H1 (cell line): ENCODE data around the gene FKTN. TPM values are rescaled to one million over a fixed set of nuclear protein-coding genes. Genes with fewer than 3 reads are reported as not detected.

Experiments used
- ATF2 ChIP-seq: IDR thresholded peaks from 2 replicates; pipeline ENCODE4 v1.6.1; 2012; ENCODE audit warnings: low read length, inconsistent platforms
- BACH1 ChIP-seq: IDR thresholded peaks from 2 replicates; pipeline ENCODE4 v1.6.1; 2012; ENCODE audit warnings: low read length, improper control_type of control experiment
- CHD7 ChIP-seq: fragments of 300-600 bp; sonication (generic); IDR thresholded peaks from 2 replicates; pipeline ENCODE4 v1.7.1; 2012; ENCODE audit warnings: low read length, moderate library complexity, mild to moderate bottlenecking, inconsistent platforms; ENCODE audit not compliant: insufficient replicate concordance
- CREB1 ChIP-seq: IDR thresholded peaks from 2 replicates; pipeline ENCODE4 v1.6.1; 2012; ENCODE audit warnings: inconsistent platforms
- EGR1 ChIP-seq: IDR thresholded peaks from 2 replicates; pipeline ENCODE4 v1.6.1; 2011; ENCODE audit warnings: low read depth, low read length, borderline replicate concordance
- RXRA ChIP-seq: IDR thresholded peaks from 2 replicates; pipeline ENCODE4 v1.6.1; 2011; ENCODE audit warnings: low read depth, mild to moderate bottlenecking, low read length, moderate library complexity; ENCODE audit not compliant: insufficient read depth
- TEAD4 ChIP-seq: IDR thresholded peaks from 2 replicates; pipeline ENCODE4 v1.6.1; 2012; ENCODE audit warnings: low read depth, low read length, inconsistent platforms, mixed read lengths
- YY1 ChIP-seq: IDR thresholded peaks from 2 replicates; pipeline ENCODE4 v1.6.1; 2011; ENCODE audit warnings: low read depth, mild to moderate bottlenecking, low read length
- ZNF274 ChIP-seq: IDR thresholded peaks from 2 replicates; pipeline ENCODE4 v1.7.0; 2012; ENCODE audit warnings: low read length, borderline replicate concordance; ENCODE audit errors: extremely low read depth
- polyA plus RNA-seq, 7 experiments: library from polyadenylated mRNA; depleted of rRNA in 3 of 7; stranded (reverse) in 5 of 7; unstranded in 2 of 7; fragments of >200 nt in 5 of 7; fragments of 200-250 nt in 2 of 7; gene quantifications; 1 replicate in 5 of 7; 2 replicates in 1 of 7; 4 replicates in 1 of 7; pipeline versions ENCODE4 v1.2.1 to v1.2.3, GENCODE V29; 2011 to 2013; ENCODE audit warnings: missing spikeins in 2 of 7, mixed read lengths in 2 of 7
- total RNA-seq: library from RNA; stranded (reverse); fragmentation: NEBNext Ultra II Directional; extraction: Animal tissue kit (Norgen Biotek cat#: 25700); gene quantifications from 2 replicates; pipeline ENCODE4 v1.2.1, GENCODE V29; 2021

The FKTN gene
- total and polyA plus RNA-seq, 2 of the 8 experiments (the other 6 are each of a cell fraction or from before 2014, with no cell fraction given): 2.7 to 13.4 TPM

GRCh38 chr9:105625088-105625487, 67.2 kb downstream of the FKTN start (continued):
- TF ChIP-seq CHD7 (no peak), CREB1 (no peak), ATF2 (no peak), BACH1 (no peak), ZNF274 (no peak), RXRA (no peak), YY1 (no peak), EGR1 (no peak), TEAD4 (no peak)
- TF ChIP-seq, all 59 proteins: peak for 0
